BLaER1 treated with 17β-estradiol and CSF1 and Interleukin-3, amounts not matched to agents 10 nM and 100 nM (cell line): Measurements from ENCODE around the gene PCDHGA2.

Experiments used
- H3K27ac ChIP-seq, 11 experiments: shearing (Covaris generic); formaldehyde crosslinking; 2 replicates each; pipeline ENCODE4 v1.8.1; 2022
- H3K27me3 ChIP-seq, 11 experiments: shearing (Covaris generic); formaldehyde crosslinking; 2 replicates each; pipeline ENCODE4 v1.8.1; 2022
- H3K36me3 ChIP-seq, 11 experiments: shearing (Covaris generic); formaldehyde crosslinking; 2 replicates each; pipeline ENCODE4 v1.8.1; 2022
- H3K4me1 ChIP-seq, 10 experiments: shearing (Covaris generic); formaldehyde crosslinking; 2 replicates each; pipeline ENCODE4 v1.8.1; 2022
- H3K4me2 ChIP-seq, 11 experiments: shearing (Covaris generic); formaldehyde crosslinking; 2 replicates each; pipeline ENCODE4 v1.8.1; 2022
- H3K4me3 ChIP-seq, 10 experiments: shearing (Covaris generic); formaldehyde crosslinking; 2 replicates each; pipeline ENCODE4 v1.8.1; 2022
- H3K9ac ChIP-seq, 11 experiments: shearing (Covaris generic); formaldehyde crosslinking; 2 replicates each; pipeline ENCODE4 v1.8.1; 2022
- H3K9me3 ChIP-seq, 11 experiments: shearing (Covaris generic); formaldehyde crosslinking; replicated peaks in 1 of 11; 2 replicates each; pipeline ENCODE4 v1.8.1; 2022
- H4K20me1 ChIP-seq, 11 experiments: shearing (Covaris generic); formaldehyde crosslinking; 2 replicates each; pipeline ENCODE4 v1.8.1; 2022
- Cebpa-rat ChIP-seq, 11 experiments: shearing (Covaris generic); IDR thresholded peaks; 2 replicates each; pipeline ENCODE4 v1.8.1; 2022

PCDHGA2 gene

GRCh38 chr5:141356133-141356532, 17.6 kb downstream of the PCDHGA2 start:
- peaks cover 0 to 5% (median 0%) of the 10 kb centered on the region in 11 experiments; a peak in 1 of 22 replicates for H3K36me3 ChIP-seq
- H3K4me3 ChIP-seq: no peak overlapping the region
- H3K9me3 ChIP-seq: peaks cover 69 to 93% (median 81%) of the 10 kb centered on the region in 11 experiments
- H3K4me2 ChIP-seq: no peak overlapping the region
- H3K27ac ChIP-seq: no peak overlapping the region
- no peaks in the 10 kb centered on the region for H4K20me1 ChIP-seq
- TF ChIP-seq Cebpa-rat (IDR thresholded peaks at IDR 0.05): no peak
- no peaks in the 10 kb centered on the region for H3K27me3 ChIP-seq
- H3K9ac ChIP-seq: no peak overlapping the region
- no peaks in the 10 kb centered on the region for H3K4me1 ChIP-seq

DNA sequence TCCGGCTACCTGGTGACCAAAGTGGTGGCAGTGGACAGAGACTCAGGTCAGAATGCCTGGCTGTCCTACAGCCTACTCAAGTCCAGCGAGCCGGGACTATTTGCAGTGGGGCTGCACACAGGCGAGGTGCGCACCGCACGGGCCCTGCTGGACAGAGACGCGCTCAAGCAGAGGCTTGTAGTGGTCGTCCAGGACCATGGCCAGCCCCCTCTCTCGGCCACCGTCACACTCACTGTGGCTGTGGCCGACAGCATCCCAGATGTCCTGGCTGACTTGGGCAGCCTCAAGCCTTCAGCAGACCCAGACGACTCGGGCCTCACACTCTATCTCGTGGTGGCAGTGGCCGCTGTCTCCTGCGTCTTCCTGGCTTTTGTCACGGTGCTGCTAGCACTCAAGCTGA, 18.4 kb downstream of the PCDHGA2 start:
- peaks cover 69 to 93% (median 81%) of the 10 kb centered on the region in 11 experiments for H3K9me3 ChIP-seq
- no peaks in the 10 kb centered on the region for H3K4me1 ChIP-seq
- no peak for TF ChIP-seq Cebpa-rat (IDR thresholded peaks at IDR 0.05)

DNA sequence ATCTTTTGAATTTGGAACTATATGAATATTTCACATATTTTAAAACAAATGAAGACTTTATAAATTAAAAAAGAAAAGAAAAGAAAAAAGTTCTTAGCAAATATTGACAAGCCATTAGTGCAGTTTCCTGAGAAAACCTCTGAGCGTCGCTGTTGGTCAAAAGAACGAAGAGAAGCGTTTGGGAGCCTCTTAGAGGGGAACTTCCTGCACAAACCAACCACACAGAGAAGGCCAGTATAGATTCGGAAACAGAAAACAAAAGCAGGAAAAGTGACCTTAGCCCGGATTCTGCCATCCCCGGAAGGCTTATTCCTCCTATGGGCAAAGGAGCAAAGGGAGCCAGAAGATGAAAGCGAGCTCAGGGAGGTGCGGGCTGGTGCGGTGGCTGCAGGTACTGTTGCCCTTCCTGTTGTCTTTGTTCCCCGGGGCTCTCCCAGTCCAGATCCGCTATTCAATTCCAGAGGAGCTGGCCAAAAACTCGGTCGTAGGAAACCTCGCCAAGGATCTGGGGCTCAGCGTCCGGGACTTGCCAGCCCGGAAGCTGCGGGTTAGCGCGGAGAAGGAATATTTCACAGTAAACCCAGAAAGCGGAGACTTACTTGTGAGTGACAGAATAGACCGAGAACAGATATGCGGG, 21.3 kb downstream of the PCDHGA2 start, which contains the start of gene PCDHGB2:
PCDHGB2 (plus strand) TSS at position 205 of the 637 bp plus-strand sequence; CDS start at position 347, 142 bp downstream.
- TF ChIP-seq Cebpa-rat (IDR thresholded peaks at IDR 0.05): no peak
- H3K4me3 ChIP-seq: peak within 1 kb of the TSS in 8 of 10 experiments; percentile 9 to 44 (median 28); a peak in 7 of 20 replicates
- no peaks in the 10 kb centered on the region for H4K20me1 ChIP-seq
- no peaks in the 10 kb centered on the region; a peak in 1 of 20 replicates for H3K4me1 ChIP-seq
- peaks cover 0 to 8% (median 0%) of the 10 kb centered on the region in 11 experiments; a peak in 2 of 22 replicates for H3K36me3 ChIP-seq
- H3K9ac ChIP-seq: no peak within 1 kb of the TSS
- H3K4me2 ChIP-seq: no peak within 1 kb of the TSS
- peak within 1 kb of the TSS in 1 of 11 experiments; percentile 15; a peak in 1 of 22 replicates for H3K27ac ChIP-seq
- peaks cover 74 to 97% (median 89%) of the 10 kb centered on the region in 11 experiments for H3K9me3 ChIP-seq
- no peaks in the 10 kb centered on the region for H3K27me3 ChIP-seq

More for the DNA sequence above, 18.4 kb downstream of the PCDHGA2 start:
- no peak overlapping the region for H3K9ac ChIP-seq
- H3K27ac ChIP-seq: no peak overlapping the region
- H3K27me3 ChIP-seq: no peaks in the 10 kb centered on the region
- no peak overlapping the region for H3K4me2 ChIP-seq
- no peaks in the 10 kb centered on the region for H4K20me1 ChIP-seq
- H3K4me3 ChIP-seq: no peak overlapping the region
- H3K36me3 ChIP-seq: peaks cover 0 to 5% (median 0%) of the 10 kb centered on the region in 11 experiments; a peak in 1 of 22 replicates

DNA sequence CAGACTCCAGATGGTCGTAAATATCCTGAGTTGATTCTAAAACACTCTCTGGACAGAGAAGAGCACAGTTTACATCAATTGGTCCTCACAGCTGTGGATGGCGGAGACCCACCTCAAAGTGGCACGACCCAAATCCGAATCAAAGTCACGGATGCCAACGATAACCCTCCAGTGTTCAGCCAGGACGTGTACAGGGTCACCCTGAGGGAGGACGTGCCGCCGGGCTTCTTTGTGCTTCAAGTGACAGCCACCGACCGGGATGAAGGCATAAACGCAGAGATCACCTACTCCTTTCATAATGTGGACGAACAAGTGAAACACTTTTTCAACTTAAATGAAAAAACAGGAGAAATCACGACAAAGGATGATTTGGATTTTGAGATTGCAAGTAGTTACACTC, 22.1 kb downstream of the PCDHGA2 start:
- peaks cover 74 to 97% (median 89%) of the 10 kb centered on the region in 11 experiments for H3K9me3 ChIP-seq
- no peak overlapping the region for H3K4me2 ChIP-seq
- no peak overlapping the region for H3K9ac ChIP-seq
- H3K27ac ChIP-seq: no peak overlapping the region
- no peak for TF ChIP-seq Cebpa-rat (IDR thresholded peaks at IDR 0.05)
- H4K20me1 ChIP-seq: no peaks in the 10 kb centered on the region
- H3K27me3 ChIP-seq: no peaks in the 10 kb centered on the region
- peaks cover 0 to 4% (median 0%) of the 10 kb centered on the region in 11 experiments; a peak in 2 of 22 replicates for H3K36me3 ChIP-seq
- no peak overlapping the region for H3K4me3 ChIP-seq
- H3K4me1 ChIP-seq: no peaks in the 10 kb centered on the region; a peak in 1 of 20 replicates

DNA sequence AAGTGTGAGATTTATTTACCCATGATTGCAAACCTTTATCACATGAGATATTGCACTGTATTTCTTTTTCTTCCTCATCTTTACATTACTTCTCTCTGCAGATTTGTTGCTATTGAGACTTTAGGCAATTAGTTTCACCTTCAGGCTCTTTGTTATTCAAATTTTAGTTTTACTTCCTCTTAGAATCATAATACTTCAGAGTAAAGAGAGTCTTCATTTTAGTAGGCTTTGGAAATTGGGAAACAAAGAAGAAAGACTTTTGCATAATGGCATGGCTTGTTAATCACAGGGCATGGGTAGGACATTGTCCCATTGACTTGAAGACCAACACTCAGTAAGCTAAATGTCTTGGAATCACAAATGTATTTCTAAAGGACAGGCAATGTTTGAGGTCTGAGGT, 24.2 kb downstream of the PCDHGA2 start:
- Histone ChIP-seq H3K36me3 (peaks cover 0 to 6% (median 0%) of the 10 kb centered on the region in 11 experiments; a peak in 3 of 22 replicates), H3K27ac (no peak overlapping the region), H3K27me3 (no peaks in the 10 kb centered on the region), H4K20me1 (no peaks in the 10 kb centered on the region), H3K9ac (no peak overlapping the region), H3K4me2 (no peak overlapping the region), H3K4me1 (no peaks in the 10 kb centered on the region; a peak in 1 of 20 replicates), H3K9me3 (peaks cover 75 to 97% (median 85%) of the 10 kb centered on the region in 11 experiments), H3K4me3 (no peak overlapping the region)
- TF ChIP-seq Cebpa-rat (IDR thresholded peaks at IDR 0.05): no peak

- peaks cover 75 to 85% (median 79%) of the 10 kb centered on the region in 11 experiments for H3K9me3 ChIP-seq
- H3K4me1 ChIP-seq: no peaks in the 10 kb centered on the region; a peak in 1 of 20 replicates
- no peak within 1 kb of the TSS for H3K4me3 ChIP-seq
- TF ChIP-seq Cebpa-rat (IDR thresholded peaks at IDR 0.05): no peak
- H3K9ac ChIP-seq: no peak within 1 kb of the TSS
- H3K4me2 ChIP-seq: no peak within 1 kb of the TSS
- H3K27ac ChIP-seq: no peak within 1 kb of the TSS
- no peaks in the 10 kb centered on the region for H4K20me1 ChIP-seq
- no peaks in the 10 kb centered on the region for H3K27me3 ChIP-seq
- H3K36me3 ChIP-seq: peaks cover 0 to 6% (median 0%) of the 10 kb centered on the region in 11 experiments; a peak in 3 of 22 replicates
These were observed 25.5 kb downstream of the PCDHGA2 start, which contains the start of gene PCDHGA5 for GRCh38 chr5:141363952-141364660. PCDHGA5 (plus strand) TSS chr5:141364162; CDS start chr5:141364331, 169 bp downstream.

- Histone ChIP-seq H4K20me1 (no peaks in the 10 kb centered on the region), H3K4me1 (no peaks in the 10 kb centered on the region; a peak in 1 of 20 replicates), H3K27ac (no peak overlapping the region), H3K4me2 (no peak overlapping the region), H3K4me3 (peak overlapping the region in 2 of 10 experiments; percentile 1 to 40; a peak in 2 of 20 replicates), H3K9me3 (peaks cover 73 to 84% (median 75%) of the 10 kb centered on the region in 11 experiments), H3K36me3 (peaks cover 0 to 6% (median 0%) of the 10 kb centered on the region in 11 experiments; a peak in 3 of 22 replicates), H3K9ac (no peak overlapping the region), H3K27me3 (peaks cover 0 to 6% (median 0%) of the 10 kb centered on the region in 11 experiments; a peak in 2 of 22 replicates)
- no peak for TF ChIP-seq Cebpa-rat (IDR thresholded peaks at IDR 0.05)
These were observed 27.7 kb downstream of the PCDHGA2 start for GRCh38 chr5:141366016-141366896.

GRCh38 chr5:141369994-141370848, 31.7 kb downstream of the PCDHGA2 start, which contains the start of gene PCDHGB3:
PCDHGB3 (plus strand) TSS chr5:141370242; CDS start chr5:141370395, 153 bp downstream.
- Histone ChIP-seq H3K9me3 (peaks cover 74 to 85% (median 77%) of the 10 kb centered on the region in 11 experiments), H3K4me2 (no peak within 1 kb of the TSS), H3K4me3 (no peak within 1 kb of the TSS; a peak in 1 of 20 replicates), H4K20me1 (no peaks in the 10 kb centered on the region), H3K4me1 (no peaks in the 10 kb centered on the region), H3K36me3 (peaks cover 0 to 9% (median 0%) of the 10 kb centered on the region in 11 experiments; a peak in 5 of 22 replicates), H3K9ac (no peak within 1 kb of the TSS), H3K27ac (no peak within 1 kb of the TSS), H3K27me3 (peaks cover 0 to 6% (median 0%) of the 10 kb centered on the region in 11 experiments; a peak in 2 of 22 replicates)
- TF ChIP-seq Cebpa-rat (IDR thresholded peaks at IDR 0.05): no peak
